Colonic mucosa (tissue), 4 donors: ENCODE results near the gene ATP5F1B. TPM values are rescaled to one million over a fixed set of nuclear protein-coding genes. Genes with fewer than 3 reads are reported as not detected.
"Not testable (repeated sequence)": the region's sequence is repeated elsewhere in the genome, so short reads cannot be mapped to it uniquely, and the experiment has no call there.

ENCODE experiments used
- DNase-seq: peaks from one replicate; pipeline ENCODE4 v3.0.0-alpha.2; 2020
- H3K27ac ChIP-seq: fragments of 200-600 bp; one replicate; pipeline ENCODE4 v1.8.0; 2021
- H3K27me3 ChIP-seq: fragments of 200-600 bp; one replicate; pipeline ENCODE4 v1.8.0; 2021
- H3K36me3 ChIP-seq: fragments of 200-600 bp; one replicate; pipeline ENCODE4 v1.8.0; 2021
- H3K4me1 ChIP-seq: fragments of 200-600 bp; one replicate; pipeline ENCODE4 v1.8.0; 2021; ENCODE audit warnings: mild to moderate bottlenecking
- H3K4me3 ChIP-seq: fragments of 200-600 bp; one replicate; pipeline ENCODE4 v1.8.0; 2021
- H3K9ac ChIP-seq, 2 donors: one replicate each; pipeline ENCODE4 v1.7.0; 2013; ENCODE audit warnings: control low read depth in 2 of 2, low read depth in 2 of 2, low read length in 2 of 2
- H3K9me3 ChIP-seq: fragments of 200-600 bp; one replicate; pipeline ENCODE4 v1.8.0; 2021
- CTCF ChIP-seq: fragments of 200-600 bp; IDR thresholded peaks from one replicate; pipeline ENCODE4 v1.8.0; 2022; ENCODE audit warnings: antibody characterized with exemption, mild to moderate bottlenecking
- intact Hi-C: fragments of 100-400 bp; cut with DNase I; formaldehyde crosslinking; loops from one replicate; pipeline ENCODE4 v1.14.1; 2022
- total RNA-seq, 2 donors: library from RNA; stranded (reverse); fragmentation: NEBNext Ultra II Directional in 1 of 2; extraction: Animal tissue kit (Norgen Biotek cat#: 25700) in 1 of 2; gene quantifications; one replicate each; pipeline ENCODE4 v1.2.1, GENCODE V29; 2021
- donor health status: healthy.
- donor health status: DM: no; HTN: no; CAD: no.
- donor health status: DM: no; HTN: no; CAD: no.

The ATP5F1B gene
- total RNA-seq, 2 donors from 2014 or later: 1,505 to 1,554 TPM

- Histone ChIP-seq H3K9ac (no peak overlapping the region), H3K9me3 (no peaks in the 10 kb centered on the region), H3K36me3 (peaks cover 5% of the 10 kb centered on the region), H3K4me3 (no peak overlapping the region), H3K27me3 (no peaks in the 10 kb centered on the region), H3K27ac (no peak overlapping the region), H3K4me1 (no peaks in the 10 kb centered on the region)
- TF ChIP-seq CTCF: no peak
- DNase-seq: no peak
- intact Hi-C loops: no loop called here
These were observed 15.8 kb upstream of the ATP5F1B start for GRCh38 chr12:56661560-56661959.

- no peak for DNase-seq
- TF ChIP-seq CTCF: no peak
- Histone ChIP-seq H3K27ac (no peak overlapping the region), H3K9ac (no peak overlapping the region), H3K4me3 (no peak overlapping the region), H3K4me1 (no peaks in the 10 kb centered on the region), H3K27me3 (no peaks in the 10 kb centered on the region), H3K36me3 (no peaks in the 10 kb centered on the region), H3K9me3 (no peaks in the 10 kb centered on the region)
- intact Hi-C loops: no loop called here
These were observed 13.1 kb upstream of the ATP5F1B start for GRCh38 chr12:56658921-56659320.

DNA sequence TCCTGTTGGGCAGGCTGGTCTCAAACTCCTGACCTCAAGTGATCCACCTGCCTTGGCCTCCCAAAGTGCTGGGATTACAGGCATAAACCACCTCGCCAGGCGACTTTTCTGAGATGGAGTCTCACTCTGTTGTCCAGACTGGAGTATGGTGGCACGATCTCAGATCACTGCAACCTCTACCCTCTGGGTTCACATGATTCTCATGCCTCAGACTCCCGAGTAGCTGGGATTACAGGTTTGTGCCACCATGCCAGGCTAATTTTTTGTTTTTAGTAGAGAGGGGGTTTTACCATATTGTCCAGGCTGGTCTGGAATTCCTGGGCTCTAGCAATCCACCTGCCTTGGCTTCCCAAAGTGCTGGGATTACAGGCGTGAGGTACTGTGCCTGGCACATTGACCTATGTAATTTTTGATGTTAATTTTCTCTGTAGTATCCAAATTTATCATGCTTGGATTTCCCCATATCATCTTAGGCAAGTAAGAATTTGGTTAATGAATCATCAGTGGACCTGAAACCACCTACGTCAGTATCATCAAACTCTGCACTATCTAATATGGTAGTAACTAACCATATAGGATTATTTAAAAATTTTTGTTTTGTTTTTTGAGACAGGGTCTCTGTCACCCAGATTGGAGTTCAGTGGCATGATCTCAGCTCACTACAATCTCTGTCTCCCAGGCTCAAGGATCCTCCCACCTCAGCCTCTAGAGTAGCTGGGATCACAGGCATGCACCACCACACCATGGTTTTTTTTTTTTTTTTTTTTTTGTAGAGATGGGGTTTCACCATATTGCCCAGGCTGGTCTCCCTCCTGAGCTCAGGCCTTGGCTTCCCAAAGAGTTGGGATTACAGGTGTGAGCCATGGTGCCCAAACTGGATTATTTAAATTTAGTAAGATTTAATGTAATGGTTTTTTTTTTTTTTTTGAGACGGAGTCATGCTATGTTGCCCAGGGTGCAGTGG is 11.9 kb upstream of the ATP5F1B start:
- DNase-seq: no peak
- intact Hi-C loops: no loop called here
- H3K36me3 ChIP-seq: no peaks in the 10 kb centered on the region

GRCh38 chr12:56653781-56654180 is 8.0 kb upstream of the ATP5F1B start:
- intact Hi-C loops, H3K4me1 ChIP-seq, H3K27ac ChIP-seq, H3K9me3 ChIP-seq, H3K27me3 ChIP-seq, H3K4me3 ChIP-seq, DNase-seq, H3K36me3 ChIP-seq, H3K9ac ChIP-seq: not testable (repeated sequence)

More for the DNA sequence above, 11.9 kb upstream of the ATP5F1B start:
- no peak overlapping the region for H3K4me3 ChIP-seq
- no peak for TF ChIP-seq CTCF
- no peak overlapping the region for H3K27ac ChIP-seq
- no peaks in the 10 kb centered on the region for H3K4me1 ChIP-seq
- no peaks in the 10 kb centered on the region for H3K27me3 ChIP-seq
- no peak overlapping the region for H3K9ac ChIP-seq
- no peaks in the 10 kb centered on the region for H3K9me3 ChIP-seq

GRCh38 chr12:56648023-56648422 is 2.2 kb upstream of the ATP5F1B start:
- H3K4me1 ChIP-seq, H3K36me3 ChIP-seq, DNase-seq, H3K4me3 ChIP-seq, H3K9me3 ChIP-seq, H3K27ac ChIP-seq, H3K9ac ChIP-seq, H3K27me3 ChIP-seq: not testable (repeated sequence)
- intact Hi-C loops: loop anchor here (10.0 kb wide), 1 partner anchor 77 kb away; the partner anchor contains the start of gene NACA

GRCh38 chr12:56645201-56645716 is 525 bp downstream of the ATP5F1B start:
- intact Hi-C loops: loop anchor here (10.0 kb wide), 1 partner anchor 80 kb away; the partner anchor contains the start of gene NACA
- no peak for TF ChIP-seq CTCF

More at GRCh38 chr12:56645201-56645716, 525 bp downstream of the ATP5F1B start:
- peak overlapping the region; percentile 89 for H3K4me3 ChIP-seq
- peak overlapping the region; percentile 87 for H3K27ac ChIP-seq
- DNase-seq: no peak
- H3K9ac ChIP-seq: peak overlapping the region; percentile 96 to 100
- no peaks in the 10 kb centered on the region for H3K9me3 ChIP-seq
- peaks cover 8% of the 10 kb centered on the region for H3K4me1 ChIP-seq
- H3K27me3 ChIP-seq: no peaks in the 10 kb centered on the region
- peaks cover 6% of the 10 kb centered on the region for H3K36me3 ChIP-seq
